ENCODE results near the gene SPATA31A1. TPM values are rescaled to one million over a fixed set of nuclear protein-coding genes. Genes with fewer than 3 reads are reported as not detected.
"Not testable (repeated sequence)": the region's sequence is repeated elsewhere in the genome, so short reads cannot be mapped to it uniquely, and the experiment has no call there.

The SPATA31A1 gene
- total RNA-seq: not detected

DNA sequence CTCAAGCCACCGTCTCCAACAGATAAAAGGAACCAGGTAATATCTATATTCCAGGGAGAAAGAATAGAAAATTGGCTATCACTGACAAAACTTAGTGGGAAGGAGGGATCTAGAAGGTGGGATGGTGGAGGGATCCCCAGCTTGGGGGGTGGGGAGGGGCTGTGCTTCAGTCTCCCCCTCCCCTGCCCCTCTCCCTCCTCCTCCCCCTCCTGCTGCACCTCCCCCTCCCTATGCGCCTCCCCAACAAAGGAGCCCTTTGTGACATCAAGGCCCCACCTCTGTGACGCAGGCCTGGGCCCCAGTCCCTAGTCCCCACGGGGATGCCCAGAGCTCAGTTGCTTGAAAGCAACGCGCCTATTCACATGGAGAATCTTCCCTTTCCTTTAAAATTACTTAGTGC lies at the start of gene SPATA31A1:
SPATA31A1 (plus strand) TSS at position 301 of the 400 bp plus-strand sequence; CDS start at position 363, 62 bp downstream.
- not testable (repeated sequence) for H3K9me3 ChIP-seq; H3K4me3 ChIP-seq; H3K27ac ChIP-seq; DNase-seq (ENCODE audit: low spot score in 2 of 2); H3K4me1 ChIP-seq; H3K36me3 ChIP-seq; H3K27me3 ChIP-seq
- 22 to 25% methylated on average over 1 of the region's 6 CpGs for WGBS, 2 donors

DNA sequence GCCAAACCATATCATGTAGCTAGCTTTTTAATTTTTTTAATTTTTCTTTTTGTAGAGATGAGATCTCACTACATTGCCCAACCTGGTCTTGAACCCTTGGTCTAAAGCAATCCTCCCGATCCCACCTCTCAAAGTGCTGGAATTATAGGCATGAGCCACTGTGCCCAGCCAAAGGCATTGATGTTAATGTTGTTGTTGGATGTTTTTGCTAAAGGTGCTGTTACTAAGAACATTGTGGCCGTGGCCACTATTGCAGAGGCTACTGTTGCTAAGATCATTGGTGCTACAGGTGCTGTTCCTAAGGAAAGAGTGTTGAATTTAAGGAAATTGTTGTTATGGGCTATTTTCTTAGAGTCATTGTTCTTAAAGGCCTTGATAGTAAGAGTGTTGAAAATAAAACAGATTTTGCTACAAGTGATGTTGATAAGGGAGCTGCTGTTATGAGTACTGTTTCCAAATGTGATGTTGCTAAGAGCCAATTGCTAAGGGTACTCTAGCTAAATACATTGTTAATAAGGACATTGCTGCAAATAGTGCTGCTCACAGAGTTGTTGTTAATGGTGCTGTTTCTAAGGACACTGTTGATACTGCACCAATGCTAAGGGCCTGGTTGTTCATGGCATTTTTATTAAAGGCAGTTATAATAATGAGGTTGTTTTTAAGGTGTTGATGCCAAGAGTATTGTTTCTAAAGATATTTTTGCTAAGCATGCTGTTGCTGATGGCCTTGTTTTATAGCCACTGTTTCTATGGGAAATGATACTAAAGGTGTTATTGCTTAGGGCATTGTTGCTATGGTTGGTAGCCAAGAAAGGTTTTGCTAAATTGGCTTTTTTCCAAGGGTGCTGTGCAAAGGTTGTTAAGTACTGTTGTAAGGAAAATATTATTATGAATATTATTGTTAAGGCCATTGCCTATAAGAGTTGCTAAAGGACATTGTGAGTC lies 52.1 kb downstream of the SPATA31A1 start:
- WGBS, 2 donors: no CpG with 5 or more reads among the region's 2 CpGs

DNA sequence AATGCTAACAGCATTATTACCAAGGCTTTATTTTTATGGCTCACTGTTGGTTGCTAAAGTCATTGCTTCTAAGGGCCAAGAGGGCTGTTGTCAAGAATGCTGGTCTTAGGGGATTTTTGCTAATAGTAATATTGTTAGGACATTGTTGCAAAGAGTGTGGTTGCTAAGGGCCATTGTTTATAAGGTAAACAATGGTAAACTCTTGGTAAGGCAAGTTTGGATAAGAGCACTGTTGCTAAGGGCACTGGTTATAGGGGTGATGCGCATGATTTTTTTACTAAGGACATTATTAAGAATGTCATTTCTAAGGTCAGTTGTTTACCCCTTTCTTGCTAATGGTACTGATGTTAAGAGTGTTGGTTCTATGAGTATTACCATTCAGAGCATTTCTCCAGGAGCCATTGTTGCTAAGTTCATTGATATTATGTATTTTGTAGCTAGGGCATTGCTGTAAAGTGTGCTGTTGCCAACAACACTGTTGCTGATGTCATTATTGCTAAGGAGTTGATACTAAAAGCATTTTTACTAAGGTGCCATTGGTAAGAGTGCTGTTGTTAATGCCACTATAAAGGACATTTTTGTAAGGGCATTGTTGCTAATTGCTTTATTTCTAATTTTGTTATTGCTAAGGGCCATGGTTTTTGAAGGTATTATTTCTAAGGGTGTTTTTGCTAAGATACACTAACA lies 55.9 kb downstream of the SPATA31A1 start:
- not testable (repeated sequence) for DNase-seq (ENCODE audit: low spot score in 2 of 2); H3K27ac ChIP-seq; H3K9me3 ChIP-seq; H3K4me1 ChIP-seq; H3K27me3 ChIP-seq; H3K4me3 ChIP-seq; H3K36me3 ChIP-seq
- no CpG with 5 or more reads among the region's 1 CpG for WGBS, 2 donors

More for the DNA sequence above, 52.1 kb downstream of the SPATA31A1 start:
- not testable (repeated sequence) for H3K4me1 ChIP-seq; H3K36me3 ChIP-seq; H3K9me3 ChIP-seq; H3K4me3 ChIP-seq; H3K27ac ChIP-seq; DNase-seq (ENCODE audit: low spot score in 2 of 2); H3K27me3 ChIP-seq

Other genes with a start within 250 kb of the SPATA31A1 start
- 10 to 100 TPM in 3 of 4 donors, 1 to 10 TPM in 1; 8.8 to 25.5 (median 15.6) TPM for gene CNTNAP3, start 67.5 kb upstream of the SPATA31A1 start, total RNA-seq

Measured in tibial nerve (tissue), 4 donors.